Superior temporal gyrus (tissue), 1 donor: ENCODE data around the gene NAGLU.
A peak's percentile ranks its signal among the peaks of the same experiment; 100 is the strongest.
"Not testable (repeated sequence)": the region's sequence is repeated elsewhere in the genome, so short reads cannot be mapped to it uniquely, and the experiment has no call there.

Source experiments
- DNase-seq: peaks from one replicate; pipeline ENCODE4 v3.0.0-alpha.2; 2016; ENCODE audit errors: extremely low spot score

NAGLU gene

GRCh38 chr17:42521666-42522262 lies 14.3 kb upstream of the NAGLU start:
- DNase-seq = no peak

GRCh38 chr17:42522263-42522790 lies 13.7 kb upstream of the NAGLU start:
- DNase-seq = no peak

- no peak for DNase-seq
These were observed 13.2 kb upstream of the NAGLU start for GRCh38 chr17:42522798-42523278.

GRCh38 chr17:42525221-42525620 lies 10.8 kb upstream of the NAGLU start:
- DNase-seq = no peak

GRCh38 chr17:42526031-42526444 lies 10.0 kb upstream of the NAGLU start:
- no peak for DNase-seq

- DNase-seq = no peak
These were observed 8.1 kb upstream of the NAGLU start for GRCh38 chr17:42527932-42528331.

- DNase-seq = no peak
These were observed 7.0 kb upstream of the NAGLU start for GRCh38 chr17:42529061-42529460.

GRCh38 chr17:42530952-42531454 lies 5.0 kb upstream of the NAGLU start:
- DNase-seq = no peak

- DNase-seq = peak; percentile 67
These were observed 4.3 kb upstream of the NAGLU start for GRCh38 chr17:42531455-42532354.

GRCh38 chr17:42535155-42536047 lies 640 bp upstream of the NAGLU start:
- DNase-seq = no peak

- DNase-seq = peak; percentile 79
These were observed 523 bp downstream of the NAGLU start for GRCh38 chr17:42536372-42537155.

GRCh38 chr17:42537156-42537805 lies 1.2 kb downstream of the NAGLU start:
- DNase-seq = no peak

GRCh38 chr17:42537826-42538451 lies 1.9 kb downstream of the NAGLU start:
- no peak for DNase-seq

GRCh38 chr17:42538482-42538881 lies 2.4 kb downstream of the NAGLU start:
- DNase-seq = no peak

GRCh38 chr17:42540558-42540957 lies 4.5 kb downstream of the NAGLU start:
- DNase-seq = not testable (repeated sequence)

GRCh38 chr17:42541041-42541833 lies 5.2 kb downstream of the NAGLU start:
- DNase-seq = no peak

- peak; percentile 41 for DNase-seq
These were observed 7.4 kb downstream of the NAGLU start for GRCh38 chr17:42543190-42544079.

- DNase-seq = no peak
These were observed 8.8 kb downstream of the NAGLU start for GRCh38 chr17:42544874-42545283.
